Dendritic cell treated with granulocyte-macrophage colony-stimulating factor and Interleukin-4, amounts not matched to agents 40 ng/mL and 50 ng/mL, for 4 days (primary cell): ENCODE measurements around the gene PCDHB2.
"Not testable (repeated sequence)": the region's sequence is repeated elsewhere in the genome, so short reads cannot be mapped to it uniquely, and the experiment has no call there.

Experiments used
- H3K27ac Mint-ChIP-seq: one replicate; pipeline ENCODE4 v1.8.0; 2022; ENCODE audit warnings: mild to moderate bottlenecking, mixed read lengths
- H3K27me3 Mint-ChIP-seq: one replicate; pipeline ENCODE4 v1.8.0; 2022; ENCODE audit warnings: mild to moderate bottlenecking, mixed read lengths
- H3K36me3 Mint-ChIP-seq: one replicate; pipeline ENCODE4 v1.8.0; 2022; ENCODE audit warnings: low read depth, mixed read lengths
- H3K4me1 Mint-ChIP-seq: one replicate; pipeline ENCODE4 v1.8.0; 2022; ENCODE audit warnings: low read depth, mixed read lengths
- H3K4me3 Mint-ChIP-seq: one replicate; pipeline ENCODE4 v1.8.0; 2022; ENCODE audit warnings: mild to moderate bottlenecking, moderate library complexity, mixed read lengths
- H3K9me3 Mint-ChIP-seq: one replicate; pipeline ENCODE4 v1.8.0; 2022; ENCODE audit warnings: mixed read lengths
- intact Hi-C: fragments of 100-400 bp; cut with micrococcal nuclease; formaldehyde crosslinking; loops from one replicate; pipeline ENCODE4 v1.15.0; 2022

The PCDHB2 gene

GRCh38 chr5:141094481-141095262 lies at the start of gene PCDHB2:
Gene PCDHB2, plus strand, starts transcription at chr5:141094615. Its CDS starts 176 bp downstream, at chr5:141094791.
- Mint-ChIP-seq H3K36me3 (no peaks in the 10 kb centered on the region), H3K4me1 (no peaks in the 10 kb centered on the region), H3K4me3 (no peak within 1 kb of the TSS), H3K27me3 (peaks cover 21% of the 10 kb centered on the region), H3K27ac (no peak within 1 kb of the TSS), H3K9me3 (peaks cover 50% of the 10 kb centered on the region)
- intact Hi-C loops, result no loop called here

DNA sequence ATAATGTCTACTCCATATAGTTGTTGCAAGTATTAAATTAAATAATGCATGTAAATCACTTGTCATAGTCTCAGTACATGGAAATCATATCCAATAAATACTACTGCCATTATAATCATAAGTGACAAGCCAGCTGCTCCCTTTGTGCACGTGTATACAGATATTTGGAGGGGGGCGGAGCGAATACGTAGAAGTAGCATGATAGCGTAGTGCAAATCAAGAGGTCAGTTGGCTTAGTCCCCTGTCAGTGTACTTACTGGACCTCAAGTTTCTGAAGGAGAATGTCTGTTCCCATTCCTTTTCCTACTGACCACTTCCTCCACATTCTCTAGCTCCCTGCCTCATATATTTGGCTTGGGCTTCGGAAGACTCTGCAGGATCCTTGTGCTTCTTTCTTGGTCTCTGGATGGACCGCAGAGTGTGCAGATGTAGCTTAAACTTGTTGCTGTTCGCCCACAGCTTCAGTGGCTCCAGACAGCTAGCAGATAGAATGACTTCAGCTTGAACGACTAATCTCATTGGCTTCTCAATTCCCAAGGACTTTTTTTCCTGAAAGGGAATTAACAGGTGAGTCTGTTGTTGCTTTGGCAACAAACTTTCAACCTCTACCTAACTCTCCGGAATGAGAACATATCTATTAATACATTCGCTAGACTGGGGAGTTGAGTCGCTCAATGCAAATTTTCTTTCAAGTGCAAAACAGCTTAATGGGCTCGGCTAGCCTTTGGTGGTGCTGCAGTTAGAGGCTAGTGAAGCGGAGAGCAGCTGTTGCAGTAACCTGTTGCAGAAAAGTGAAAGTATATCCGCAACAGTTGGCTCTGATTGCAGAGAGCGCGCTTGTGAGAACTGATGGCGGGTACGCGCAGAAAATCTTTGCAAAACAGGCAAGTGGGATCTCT lies 43.5 kb upstream of the PCDHB2 start, which contains the start of gene PCDHB1:
TSS of gene PCDHB1 (plus strand) at position 753 of the 899 bp plus-strand sequence. CDS start at position 850, 97 bp downstream.
- no peak within 1 kb of the TSS for H3K27ac Mint-ChIP-seq
- no peaks in the 10 kb centered on the region for H3K36me3 Mint-ChIP-seq
- H3K4me3 Mint-ChIP-seq, result no peak within 1 kb of the TSS
- intact Hi-C loops, result no loop called here
- H3K4me1 Mint-ChIP-seq, result no peaks in the 10 kb centered on the region
- H3K27me3 Mint-ChIP-seq, result peaks cover 18% of the 10 kb centered on the region
- H3K9me3 Mint-ChIP-seq, result peaks cover 53% of the 10 kb centered on the region

DNA sequence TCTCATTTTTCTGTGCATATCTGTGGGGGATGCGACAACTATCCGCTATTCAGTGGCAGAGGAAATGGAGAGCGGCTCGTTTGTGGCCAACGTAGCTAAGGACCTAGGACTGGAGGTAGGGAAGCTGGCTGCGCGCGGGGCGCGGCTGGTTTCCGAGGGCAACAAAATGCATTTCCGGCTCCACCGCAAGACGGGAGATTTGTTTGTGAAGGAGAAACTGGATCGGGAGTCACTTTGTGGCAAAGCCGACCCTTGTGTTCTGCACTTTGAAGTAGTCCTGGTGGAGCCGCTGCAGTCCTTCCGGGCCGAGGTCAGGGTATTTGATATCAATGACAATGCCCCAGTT lies 42.9 kb upstream of the PCDHB2 start:
- Mint-ChIP-seq H3K27me3 (peaks cover 18% of the 10 kb centered on the region), H3K4me3 (no peak overlapping the region), H3K36me3 (no peaks in the 10 kb centered on the region), H3K27ac (no peak overlapping the region), H3K9me3 (peaks cover 53% of the 10 kb centered on the region), H3K4me1 (no peaks in the 10 kb centered on the region)
- intact Hi-C loops, result no loop called here

DNA sequence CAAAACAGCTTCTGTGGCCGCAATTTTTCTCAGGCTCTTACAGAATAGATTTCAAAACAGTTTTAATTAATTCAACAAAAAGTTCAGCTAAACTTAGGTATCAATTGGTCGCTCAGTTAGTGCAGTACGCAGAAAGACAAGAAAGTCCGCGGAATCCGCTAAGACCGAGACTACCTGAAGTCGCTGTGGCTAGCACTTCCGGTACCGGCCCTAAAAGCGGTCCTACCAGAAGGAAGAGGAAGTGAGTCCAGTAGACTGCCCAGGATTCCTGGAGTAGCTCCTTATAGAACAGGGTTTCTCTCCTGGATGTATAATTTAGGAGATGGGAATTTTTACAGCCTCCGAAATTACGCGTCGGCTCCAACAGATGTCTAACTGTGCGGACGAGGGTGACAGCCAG lies 16.6 kb upstream of the PCDHB2 start:
- H3K9me3 Mint-ChIP-seq, result peaks cover 42% of the 10 kb centered on the region
- intact Hi-C loops, result no loop called here
- H3K4me1 Mint-ChIP-seq, result no peaks in the 10 kb centered on the region
- H3K27ac Mint-ChIP-seq, result no peak overlapping the region
- H3K4me3 Mint-ChIP-seq, result no peak overlapping the region
- H3K27me3 Mint-ChIP-seq, result peaks cover 7% of the 10 kb centered on the region
- no peaks in the 10 kb centered on the region for H3K36me3 Mint-ChIP-seq

GRCh38 chr5:141082228-141082627 lies 12.2 kb upstream of the PCDHB2 start:
- intact Hi-C loops, result no loop called here
- H3K9me3 Mint-ChIP-seq, result peaks cover 46% of the 10 kb centered on the region
- no peaks in the 10 kb centered on the region for H3K4me1 Mint-ChIP-seq
- H3K27me3 Mint-ChIP-seq, result peaks cover 14% of the 10 kb centered on the region
- H3K4me3 Mint-ChIP-seq, result no peak overlapping the region
- no peaks in the 10 kb centered on the region for H3K36me3 Mint-ChIP-seq
- no peak overlapping the region for H3K27ac Mint-ChIP-seq

DNA sequence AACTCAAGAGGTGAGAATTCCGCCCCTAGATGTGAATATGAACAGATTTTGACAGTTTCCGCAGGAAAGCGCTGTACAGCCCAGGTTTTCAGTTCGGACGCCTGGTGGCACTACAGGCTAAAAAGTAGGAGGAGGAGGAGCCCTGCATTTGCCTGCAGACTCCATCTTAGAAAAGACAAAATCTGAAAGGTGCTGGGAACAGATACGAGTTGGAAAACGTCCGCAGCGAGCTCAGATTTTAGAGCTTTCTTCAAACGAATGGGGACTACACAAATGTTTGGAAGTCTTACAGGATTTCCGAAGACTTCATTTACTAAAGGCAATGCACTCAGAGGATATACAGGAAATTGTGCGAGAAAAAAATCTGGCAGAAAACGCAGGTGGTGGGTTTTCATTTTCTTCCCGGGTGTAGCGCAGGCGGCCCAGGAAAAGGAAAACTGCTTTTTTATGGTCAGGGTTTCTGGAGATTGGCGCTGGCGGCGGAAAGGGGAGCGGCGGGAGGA lies 9.9 kb upstream of the PCDHB2 start:
- no peak overlapping the region for H3K4me3 Mint-ChIP-seq
- H3K4me1 Mint-ChIP-seq, result no peaks in the 10 kb centered on the region
- peaks cover 38% of the 10 kb centered on the region for H3K9me3 Mint-ChIP-seq
- peaks cover 10% of the 10 kb centered on the region for H3K27me3 Mint-ChIP-seq
- intact Hi-C loops, result no loop called here
- no peak overlapping the region for H3K27ac Mint-ChIP-seq
- no peaks in the 10 kb centered on the region for H3K36me3 Mint-ChIP-seq

- H3K27me3 Mint-ChIP-seq, result peaks cover 21% of the 10 kb centered on the region
- no peak overlapping the region for H3K4me3 Mint-ChIP-seq
- peaks cover 56% of the 10 kb centered on the region for H3K9me3 Mint-ChIP-seq
- no peaks in the 10 kb centered on the region for H3K4me1 Mint-ChIP-seq
- H3K36me3 Mint-ChIP-seq, result no peaks in the 10 kb centered on the region
- intact Hi-C loops, result no loop called here
- no peak overlapping the region for H3K27ac Mint-ChIP-seq
These were observed 837 bp downstream of the PCDHB2 start for GRCh38 chr5:141095263-141095641.

GRCh38 chr5:141096181-141096580 lies 1.8 kb downstream of the PCDHB2 start:
- H3K4me1 Mint-ChIP-seq, H3K4me3 Mint-ChIP-seq, intact Hi-C loops, H3K27ac Mint-ChIP-seq, H3K36me3 Mint-ChIP-seq: not testable (repeated sequence)
- H3K9me3 Mint-ChIP-seq, result peaks cover 66% of the 10 kb centered on the region
- peaks cover 21% of the 10 kb centered on the region for H3K27me3 Mint-ChIP-seq

GRCh38 chr5:141096586-141096985 lies 2.2 kb downstream of the PCDHB2 start:
- H3K4me1 Mint-ChIP-seq, H3K27ac Mint-ChIP-seq, H3K4me3 Mint-ChIP-seq, intact Hi-C loops, H3K36me3 Mint-ChIP-seq: not testable (repeated sequence)
- peaks cover 21% of the 10 kb centered on the region for H3K27me3 Mint-ChIP-seq
- H3K9me3 Mint-ChIP-seq, result peaks cover 70% of the 10 kb centered on the region

DNA sequence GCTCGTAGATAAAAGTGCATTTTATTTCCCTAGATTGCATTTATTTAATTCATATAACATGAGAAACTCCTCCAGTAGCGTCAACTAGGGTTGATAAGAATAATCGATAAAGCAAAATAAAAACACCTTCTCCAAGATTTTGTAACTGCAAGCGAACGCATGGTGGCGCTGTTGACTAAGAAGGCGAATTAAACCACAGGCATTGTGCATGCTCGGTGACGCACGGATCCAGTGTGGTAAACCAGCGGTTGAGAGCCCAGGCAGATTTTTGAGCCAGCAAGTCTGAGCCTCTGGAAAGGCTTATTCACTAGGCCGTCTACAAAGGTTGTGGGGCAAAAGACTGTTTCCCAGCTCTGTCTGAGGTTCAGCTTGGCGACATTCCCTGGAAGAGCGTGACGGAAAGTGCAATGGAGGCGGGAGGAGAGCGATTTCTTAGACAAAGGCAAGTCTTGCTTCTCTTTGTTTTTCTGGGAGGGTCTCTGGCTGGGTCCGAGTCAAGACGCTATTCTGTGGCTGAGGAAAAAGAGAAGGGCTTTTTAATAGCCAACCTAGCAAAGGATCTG lies 5.9 kb downstream of the PCDHB2 start, which contains the start of gene PCDHB3:
TSS of gene PCDHB3 (plus strand) at position 231 of the 563 bp plus-strand sequence. CDS start at position 408, 177 bp downstream.
- H3K27ac Mint-ChIP-seq, result no peak within 1 kb of the TSS
- H3K36me3 Mint-ChIP-seq, result no peaks in the 10 kb centered on the region
- H3K4me1 Mint-ChIP-seq, result no peaks in the 10 kb centered on the region
- H3K4me3 Mint-ChIP-seq, result no peak within 1 kb of the TSS
- intact Hi-C loops, result no loop called here
- peaks cover 44% of the 10 kb centered on the region for H3K9me3 Mint-ChIP-seq
- H3K27me3 Mint-ChIP-seq, result peaks cover 10% of the 10 kb centered on the region

GRCh38 chr5:141101059-141101458 lies 6.6 kb downstream of the PCDHB2 start:
- Mint-ChIP-seq H3K9me3 (peaks cover 37% of the 10 kb centered on the region), H3K4me3 (no peak overlapping the region), H3K36me3 (no peaks in the 10 kb centered on the region), H3K4me1 (no peaks in the 10 kb centered on the region), H3K27me3 (peaks cover 6% of the 10 kb centered on the region), H3K27ac (no peak overlapping the region)
- intact Hi-C loops, result no loop called here

DNA sequence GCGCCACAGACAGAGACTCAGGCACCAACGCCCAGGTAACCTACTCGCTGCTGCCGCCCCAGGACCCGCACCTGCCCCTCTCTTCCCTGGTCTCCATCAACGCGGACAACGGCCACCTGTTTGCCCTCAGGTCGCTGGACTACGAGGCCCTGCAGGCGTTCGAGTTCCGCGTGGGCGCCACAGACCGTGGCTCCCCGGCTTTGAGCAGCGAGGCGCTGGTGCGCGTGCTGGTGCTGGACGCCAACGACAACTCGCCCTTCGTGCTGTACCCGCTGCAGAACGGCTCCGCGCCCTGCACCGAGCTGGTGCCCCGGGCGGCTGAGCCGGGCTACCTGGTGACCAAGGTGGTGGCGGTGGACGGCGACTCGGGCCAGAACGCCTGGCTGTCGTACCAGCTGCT lies 7.7 kb downstream of the PCDHB2 start:
- H3K36me3 Mint-ChIP-seq, H3K27ac Mint-ChIP-seq, H3K4me3 Mint-ChIP-seq, intact Hi-C loops, H3K4me1 Mint-ChIP-seq, H3K27me3 Mint-ChIP-seq: not testable (repeated sequence)
- peaks cover 37% of the 10 kb centered on the region for H3K9me3 Mint-ChIP-seq

GRCh38 chr5:141102471-141102870 lies 8.1 kb downstream of the PCDHB2 start:
- H3K4me3 Mint-ChIP-seq, result not testable (repeated sequence)

GRCh38 chr5:141105350-141105749 lies 10.9 kb downstream of the PCDHB2 start:
- no peak overlapping the region for H3K4me3 Mint-ChIP-seq
- no peaks in the 10 kb centered on the region for H3K4me1 Mint-ChIP-seq
- H3K27ac Mint-ChIP-seq, result no peak overlapping the region
- intact Hi-C loops, result no loop called here
- no peaks in the 10 kb centered on the region for H3K36me3 Mint-ChIP-seq
- peaks cover 2% of the 10 kb centered on the region for H3K27me3 Mint-ChIP-seq
- H3K9me3 Mint-ChIP-seq, result peaks cover 48% of the 10 kb centered on the region

More at GRCh38 chr5:141102471-141102870, 8.1 kb downstream of the PCDHB2 start:
- H3K27ac Mint-ChIP-seq, H3K36me3 Mint-ChIP-seq, intact Hi-C loops, H3K27me3 Mint-ChIP-seq, H3K4me1 Mint-ChIP-seq: not testable (repeated sequence)
- H3K9me3 Mint-ChIP-seq, result peaks cover 41% of the 10 kb centered on the region
